ENCODE measurements around the gene SND1.

DNA sequence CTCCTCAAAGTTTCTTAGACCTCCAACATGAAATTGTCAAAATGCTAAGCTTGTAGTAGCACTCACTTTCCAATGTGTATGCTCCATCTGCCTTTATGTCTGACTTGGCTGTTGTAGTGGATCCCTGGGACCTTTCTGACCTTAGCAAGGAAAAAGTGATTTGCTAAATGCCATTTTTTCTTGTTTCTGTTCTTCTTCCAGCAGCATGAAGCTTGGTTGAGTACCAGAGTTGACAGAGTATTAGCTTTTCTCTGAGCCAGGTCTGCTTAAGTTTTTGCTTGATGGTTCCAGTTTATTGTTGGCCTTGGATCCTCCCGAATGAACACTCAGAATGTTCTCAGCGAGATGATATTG, 168.7 kb downstream of the SND1 start:
- TF ChIP-seq POLR2A (IDR thresholded peaks at IDR 0.05) = no peak
- TF ChIP-seq POLR2AphosphoS5 (IDR thresholded peaks at IDR 0.05) = no peak
- TF ChIP-seq, protein P1, sequence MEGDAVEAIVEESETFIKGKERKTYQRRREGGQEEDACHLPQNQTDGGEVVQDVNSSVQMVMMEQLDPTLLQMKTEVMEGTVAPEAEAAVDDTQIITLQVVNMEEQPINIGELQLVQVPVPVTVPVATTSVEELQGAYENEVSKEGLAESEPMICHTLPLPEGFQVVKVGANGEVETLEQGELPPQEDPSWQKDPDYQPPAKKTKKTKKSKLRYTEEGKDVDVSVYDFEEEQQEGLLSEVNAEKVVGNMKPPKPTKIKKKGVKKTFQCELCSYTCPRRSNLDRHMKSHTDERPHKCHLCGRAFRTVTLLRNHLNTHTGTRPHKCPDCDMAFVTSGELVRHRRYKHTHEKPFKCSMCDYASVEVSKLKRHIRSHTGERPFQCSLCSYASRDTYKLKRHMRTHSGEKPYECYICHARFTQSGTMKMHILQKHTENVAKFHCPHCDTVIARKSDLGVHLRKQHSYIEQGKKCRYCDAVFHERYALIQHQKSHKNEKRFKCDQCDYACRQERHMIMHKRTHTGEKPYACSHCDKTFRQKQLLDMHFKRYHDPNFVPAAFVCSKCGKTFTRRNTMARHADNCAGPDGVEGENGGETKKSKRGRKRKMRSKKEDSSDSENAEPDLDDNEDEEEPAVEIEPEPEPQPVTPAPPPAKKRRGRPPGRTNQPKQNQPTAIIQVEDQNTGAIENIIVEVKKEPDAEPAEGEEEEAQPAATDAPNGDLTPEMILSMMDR (IDR thresholded peaks at IDR 0.05) = no peak

All from transverse colon (tissue), 4 donors.